MM.1S (cell line): ENCODE measurements around the gene SFXN1.

ENCODE experiments used
- DNase-seq: peaks from one replicate; pipeline ENCODE4 v3.0.0-alpha.2; 2015
- H2AFZ ChIP-seq: fragments of 300-600 bp; sonication (generic); 2 replicates; pipeline ENCODE4 v1.6.0; 2016; ENCODE audit warnings: antibody characterized with exemption, low read length
- H3F3A ChIP-seq: fragments of 300-600 bp; sonication (generic); 2 replicates; pipeline ENCODE4 v1.6.1; 2016; ENCODE audit warnings: mild to moderate bottlenecking, antibody characterized with exemption, low read length, moderate library complexity, mixed read lengths; ENCODE audit not compliant: insufficient read depth
- H3K27ac ChIP-seq: fragments of 300-600 bp; sonication (generic); 2 replicates; pipeline ENCODE4 v1.5.1; 2016; ENCODE audit warnings: mild to moderate bottlenecking, low read length
- H3K27me3 ChIP-seq: fragments of 300-600 bp; sonication (generic); replicated peaks from 2 replicates; pipeline ENCODE4 v1.6.0; 2016; ENCODE audit warnings: low read length; ENCODE audit not compliant: insufficient read depth
- H3K36me3 ChIP-seq: fragments of 300-600 bp; sonication (generic); replicated peaks from 2 replicates; pipeline ENCODE4 v1.6.1; 2016; ENCODE audit warnings: mild to moderate bottlenecking, low read length, mixed read lengths; ENCODE audit not compliant: insufficient read depth
- H3K4me1 ChIP-seq: fragments of 300-600 bp; sonication (generic); 2 replicates; pipeline ENCODE4 v1.6.1; 2016; ENCODE audit warnings: low read length, mixed read lengths
- H3K4me2 ChIP-seq: fragments of 300-600 bp; sonication (generic); 2 replicates; pipeline ENCODE4 v1.6.0; 2016; ENCODE audit warnings: low read depth, low read length
- H3K4me3 ChIP-seq: fragments of 300-600 bp; sonication (generic); 2 replicates; pipeline ENCODE4 v1.5.1; 2016; ENCODE audit warnings: low read length, mixed read lengths
- H3K79me2 ChIP-seq: fragments of 300-600 bp; sonication (generic); 2 replicates; pipeline ENCODE4 v1.6.1; 2016; ENCODE audit warnings: mixed run types, low read length, mixed read lengths
- H3K9ac ChIP-seq: fragments of 300-600 bp; sonication (generic); 2 replicates; pipeline ENCODE4 v1.6.1; 2016; ENCODE audit warnings: low read length, mixed read lengths
- H3K9me2 ChIP-seq: fragments of 300-600 bp; sonication (generic); replicated peaks from 2 replicates; pipeline ENCODE4 v1.6.1; 2016; ENCODE audit warnings: mild to moderate bottlenecking, low read length, mixed read lengths; ENCODE audit not compliant: insufficient read depth
- H3K9me3 ChIP-seq: fragments of 300-600 bp; sonication (generic); replicated peaks from 2 replicates; pipeline ENCODE4 v1.6.1; 2016; ENCODE audit warnings: mild to moderate bottlenecking, low read length, mixed read lengths; ENCODE audit not compliant: insufficient read depth
- H4K20me1 ChIP-seq: fragments of 300-600 bp; sonication (generic); 2 replicates; pipeline ENCODE4 v1.6.1; 2016; ENCODE audit warnings: mild to moderate bottlenecking, low read length, moderate library complexity, mixed read lengths; ENCODE audit not compliant: insufficient read depth
- EZH2 ChIP-seq: fragments of 300-600 bp; sonication (generic); optimal IDR thresholded peaks from 2 replicates; pipeline ENCODE3; 2017; ENCODE audit warnings: low read depth, mild to moderate bottlenecking, antibody characterized with exemption, low read length, mixed read lengths
- EZH2phosphoT487 ChIP-seq: fragments of 300-600 bp; sonication (generic); IDR thresholded peaks from 2 replicates; pipeline ENCODE4 v1.6.1; 2018; ENCODE audit warnings: antibody characterized with exemption, low read length
- TF ChIP-seq, protein P1 (sequence below): fragments of 300-600 bp; sonication (generic); IDR thresholded peaks from 2 replicates; pipeline ENCODE4 v1.5.1; 2016; ENCODE audit warnings: antibody characterized with exemption, low read length, mixed read lengths

Gene SFXN1, protein sequence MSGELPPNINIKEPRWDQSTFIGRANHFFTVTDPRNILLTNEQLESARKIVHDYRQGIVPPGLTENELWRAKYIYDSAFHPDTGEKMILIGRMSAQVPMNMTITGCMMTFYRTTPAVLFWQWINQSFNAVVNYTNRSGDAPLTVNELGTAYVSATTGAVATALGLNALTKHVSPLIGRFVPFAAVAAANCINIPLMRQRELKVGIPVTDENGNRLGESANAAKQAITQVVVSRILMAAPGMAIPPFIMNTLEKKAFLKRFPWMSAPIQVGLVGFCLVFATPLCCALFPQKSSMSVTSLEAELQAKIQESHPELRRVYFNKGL

GRCh38 chr5:175478384-175479124, at the start of gene SFXN1:
TSS of gene SFXN1 (plus strand) at chr5:175478560. CDS start at chr5:175492104, 13,544 bp downstream.
- peak within 1 kb of the TSS; percentile 94 for H3K4me3 ChIP-seq
- no peaks in the 10 kb centered on the region for H3F3A ChIP-seq
- H3K9me2 ChIP-seq: no peaks in the 10 kb centered on the region
- H3K27me3 ChIP-seq: peaks cover 11% of the 10 kb centered on the region; the same call in 1 of the 2 replicates
- peak within 1 kb of the TSS; percentile 88 for H3K9ac ChIP-seq
- H3K4me2 ChIP-seq: peak within 1 kb of the TSS; percentile 85
- peaks cover 9% of the 10 kb centered on the region; the same call in 1 of the 2 replicates for H4K20me1 ChIP-seq
- H2AFZ ChIP-seq: peak within 1 kb of the TSS; percentile 68
- peaks cover 51% of the 10 kb centered on the region for H3K79me2 ChIP-seq
- H3K36me3 ChIP-seq: no peaks in the 10 kb centered on the region; the same call in 1 of the 2 replicates
- TF ChIP-seq EZH2 (no peak), EZH2phosphoT487 (no peak)
- TF ChIP-seq, protein P1, sequence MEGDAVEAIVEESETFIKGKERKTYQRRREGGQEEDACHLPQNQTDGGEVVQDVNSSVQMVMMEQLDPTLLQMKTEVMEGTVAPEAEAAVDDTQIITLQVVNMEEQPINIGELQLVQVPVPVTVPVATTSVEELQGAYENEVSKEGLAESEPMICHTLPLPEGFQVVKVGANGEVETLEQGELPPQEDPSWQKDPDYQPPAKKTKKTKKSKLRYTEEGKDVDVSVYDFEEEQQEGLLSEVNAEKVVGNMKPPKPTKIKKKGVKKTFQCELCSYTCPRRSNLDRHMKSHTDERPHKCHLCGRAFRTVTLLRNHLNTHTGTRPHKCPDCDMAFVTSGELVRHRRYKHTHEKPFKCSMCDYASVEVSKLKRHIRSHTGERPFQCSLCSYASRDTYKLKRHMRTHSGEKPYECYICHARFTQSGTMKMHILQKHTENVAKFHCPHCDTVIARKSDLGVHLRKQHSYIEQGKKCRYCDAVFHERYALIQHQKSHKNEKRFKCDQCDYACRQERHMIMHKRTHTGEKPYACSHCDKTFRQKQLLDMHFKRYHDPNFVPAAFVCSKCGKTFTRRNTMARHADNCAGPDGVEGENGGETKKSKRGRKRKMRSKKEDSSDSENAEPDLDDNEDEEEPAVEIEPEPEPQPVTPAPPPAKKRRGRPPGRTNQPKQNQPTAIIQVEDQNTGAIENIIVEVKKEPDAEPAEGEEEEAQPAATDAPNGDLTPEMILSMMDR: no peak
- peak; percentile 84 for DNase-seq
- H3K4me1 ChIP-seq: peaks cover 10% of the 10 kb centered on the region
- H3K27ac ChIP-seq: peak within 1 kb of the TSS; percentile 31; the same call in 1 of the 2 replicates
- no peaks in the 10 kb centered on the region for H3K9me3 ChIP-seq

DNA sequence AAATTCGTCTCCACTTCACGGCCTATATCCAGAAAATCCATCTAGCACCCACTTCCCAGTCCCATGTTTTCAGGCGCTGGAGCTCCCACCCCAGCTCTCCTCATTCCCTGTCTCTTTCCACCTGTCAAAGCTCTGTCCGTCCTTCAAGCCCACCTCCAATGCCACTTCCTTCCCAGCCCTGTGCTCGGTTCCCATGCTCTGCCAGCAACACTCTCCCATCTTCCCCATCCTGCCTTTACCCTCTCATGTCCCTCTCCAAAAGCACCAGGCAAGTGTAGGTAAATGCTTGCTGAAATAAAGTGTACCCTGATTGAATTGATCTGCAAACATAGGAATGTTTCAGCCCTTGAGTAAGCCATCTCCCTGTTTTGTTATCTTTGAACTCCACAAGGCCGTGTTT, 43.6 kb upstream of the SFXN1 start:
- H3K9me3 ChIP-seq: no peaks in the 10 kb centered on the region
- H3K9me2 ChIP-seq: no peaks in the 10 kb centered on the region
- no peak for DNase-seq
- no peaks in the 10 kb centered on the region for H3K79me2 ChIP-seq
- H3F3A ChIP-seq: no peaks in the 10 kb centered on the region
- TF ChIP-seq EZH2: no peak
- no peak for TF ChIP-seq EZH2phosphoT487
- TF ChIP-seq, protein P1: no peak
- no peak overlapping the region for H2AFZ ChIP-seq
- H3K4me1 ChIP-seq: no peaks in the 10 kb centered on the region
- H4K20me1 ChIP-seq: no peaks in the 10 kb centered on the region
- no peak overlapping the region for H3K27ac ChIP-seq
- no peak overlapping the region for H3K4me2 ChIP-seq
- H3K9ac ChIP-seq: no peak overlapping the region
- H3K36me3 ChIP-seq: no peaks in the 10 kb centered on the region
- no peak overlapping the region for H3K4me3 ChIP-seq
- no peaks in the 10 kb centered on the region for H3K27me3 ChIP-seq

GRCh38 chr5:175436359-175436758, 42.0 kb upstream of the SFXN1 start:
- no peak overlapping the region for H3K9ac ChIP-seq
- no peaks in the 10 kb centered on the region for H4K20me1 ChIP-seq
- no peaks in the 10 kb centered on the region for H3K79me2 ChIP-seq
- H3K36me3 ChIP-seq: no peaks in the 10 kb centered on the region
- no peak overlapping the region for H3K4me2 ChIP-seq
- no peaks in the 10 kb centered on the region for H3K4me1 ChIP-seq
- TF ChIP-seq EZH2phosphoT487 (no peak), EZH2 (no peak)
- TF ChIP-seq, protein P1: no peak
- no peaks in the 10 kb centered on the region for H3K9me2 ChIP-seq
- H2AFZ ChIP-seq: no peak overlapping the region
- H3K4me3 ChIP-seq: no peak overlapping the region
- no peak for DNase-seq
- H3K27ac ChIP-seq: no peak overlapping the region
- no peaks in the 10 kb centered on the region for H3K27me3 ChIP-seq
- H3K9me3 ChIP-seq: no peaks in the 10 kb centered on the region
- H3F3A ChIP-seq: no peaks in the 10 kb centered on the region
